ENCODE results near the gene TSC22D1. TPM values are rescaled to one million over a fixed set of nuclear protein-coding genes. Genes with fewer than 3 reads are reported as not detected.

The TSC22D1 gene
- total and polyA plus RNA-seq, 9 donors: 100 to 369 (median 154) TPM

GRCh38 chr13:44537248-44537647, 38.9 kb downstream of the TSC22D1 start:
- Histone ChIP-seq H3K27me3 (no peaks in the 10 kb centered on the region), H3K4me1 (ENCODE audit: insufficient read depth) (no peaks in the 10 kb centered on the region), H3K9me3 (no peaks in the 10 kb centered on the region), H3K36me3 (no peaks in the 10 kb centered on the region), H3K4me3 (no peak overlapping the region), H3K27ac (no peak overlapping the region)
- WGBS, 3 donors: 67 to 73% (median 69%) methylated on average over 2 of the region's 2 CpGs
- DNase-seq: no peak
- intact Hi-C loops (cut with DNase I): no loop called here
- TF ChIP-seq CTCF (IDR thresholded peaks at IDR 0.05) (no peak), POLR2A (IDR thresholded peaks at IDR 0.05) (no peak)

GRCh38 chr13:44523146-44524015, 52.7 kb downstream of the TSC22D1 start:
- TF ChIP-seq POLR2A (IDR thresholded peaks at IDR 0.05) (no peak), EP300 (IDR thresholded peaks at IDR 0.05) (no peak), CTCF (IDR thresholded peaks at IDR 0.05) (no peak)
- intact Hi-C loops (cut with DNase I): no loop called here
- no peaks in the 10 kb centered on the region for H3K9me3 ChIP-seq
- no peaks in the 10 kb centered on the region for H3K27me3 ChIP-seq
- no peak for DNase-seq
- H3K27ac ChIP-seq: no peak overlapping the region
- H3K36me3 ChIP-seq: no peaks in the 10 kb centered on the region
- peaks cover 2% of the 10 kb centered on the region for H3K4me1 ChIP-seq (ENCODE audit: insufficient read depth)
- no peak overlapping the region for H3K4me3 ChIP-seq
- 54 to 58% (median 58%) methylated on average over 4 of the region's 4 CpGs for WGBS, 3 donors

GRCh38 chr13:44519642-44520041, 56.5 kb downstream of the TSC22D1 start:
- intact Hi-C loops (cut with DNase I): no loop called here
- H3K27me3 ChIP-seq: no peaks in the 10 kb centered on the region
- H3K4me3 ChIP-seq: no peak overlapping the region
- H3K27ac ChIP-seq: no peak overlapping the region
- no peaks in the 10 kb centered on the region for H3K9me3 ChIP-seq
- peaks cover 2% of the 10 kb centered on the region for H3K4me1 ChIP-seq (ENCODE audit: insufficient read depth)
- no peak for TF ChIP-seq POLR2A (IDR thresholded peaks at IDR 0.05)
- TF ChIP-seq EP300 (IDR thresholded peaks at IDR 0.05): no peak
- no peak for TF ChIP-seq CTCF (IDR thresholded peaks at IDR 0.05)
- H3K36me3 ChIP-seq: no peaks in the 10 kb centered on the region
- no peak for DNase-seq
- 82 to 92% (median 87%) methylated on average over 3 of the region's 3 CpGs for WGBS, 3 donors

- no peaks in the 10 kb centered on the region for H3K4me1 ChIP-seq (ENCODE audit: insufficient read depth)
- H3K4me3 ChIP-seq: no peak overlapping the region
- DNase-seq: no peak
- no peaks in the 10 kb centered on the region for H3K36me3 ChIP-seq
- intact Hi-C loops (cut with DNase I): no loop called here
- H3K27me3 ChIP-seq: no peaks in the 10 kb centered on the region
- WGBS, 3 donors: 74 to 83% (median 78%) methylated on average over 2 of the region's 2 CpGs
- no peaks in the 10 kb centered on the region for H3K9me3 ChIP-seq
- TF ChIP-seq POLR2A (IDR thresholded peaks at IDR 0.05) (no peak), EP300 (IDR thresholded peaks at IDR 0.05) (no peak), CTCF (IDR thresholded peaks at IDR 0.05) (no peak)
- no peak overlapping the region for H3K27ac ChIP-seq
Observed at GRCh38 chr13:44516771-44517170, 59.4 kb downstream of the TSC22D1 start.
